Right atrium auricular region (tissue), 2 donors: Measurements from ENCODE around the gene SEC24B. TPM values are rescaled to one million over a fixed set of nuclear protein-coding genes. Genes with fewer than 3 reads are reported as not detected.
A peak's percentile ranks its signal among the peaks of the same experiment; 100 is the strongest.

Source experiments
- DNase-seq: peaks from one replicate; pipeline ENCODE4 v3.0.0-alpha.2; 2019; ENCODE audit warnings: low spot score
- H3K27ac ChIP-seq, 2 donors: fragments of 200-600 bp; sonication (generic); 1 replicate in 1 of 2; 2 replicates in 1 of 2; pipeline ENCODE4 v1.5.1; 2016 to 2019
- H3K27me3 ChIP-seq, 2 donors: fragments of 200-600 bp; sonication (generic); one replicate each; pipeline versions ENCODE4 v1.5.1 to v1.6.0; 2017 to 2019
- H3K36me3 ChIP-seq: fragments of 200-600 bp; sonication (generic); one replicate; pipeline ENCODE4 v1.5.1; 2016
- H3K4me1 ChIP-seq, 2 donors: fragments of 200-600 bp; sonication (generic); one replicate each; pipeline versions ENCODE4 v1.5.1 to v1.6.0; 2017 to 2019
- H3K4me3 ChIP-seq, 2 donors: fragments of 200-600 bp; sonication (generic); 1 replicate in 1 of 2; 2 replicates in 1 of 2; pipeline ENCODE4 v1.5.1; 2017 to 2019; ENCODE audit warnings: mild to moderate bottlenecking in 1 of 2, moderate library complexity in 1 of 2
- H3K9me3 ChIP-seq, 2 donors: fragments of 200-600 bp; sonication (generic); one replicate each; pipeline ENCODE4 v1.5.1; 2019
- microRNA counts, 2 donors: library from miRNA; unstranded; fragments of <30 nt; microRNA quantifications; one replicate each; lab custom pipeline; 2016 to 2017
- microRNA-seq, 2 donors: library from miRNA; unstranded; fragments of <30 nt; microRNA quantifications; one replicate each; pipeline ENCODE4, GENCODE V29; 2016 to 2017; ENCODE audit warnings: borderline number of aligned reads in 2 of 2, borderline replicate concordance in 1 of 2
- total RNA-seq, 2 donors: library from RNA; depleted of rRNA; stranded (reverse); fragments of >200 nt; gene quantifications; one replicate each; pipeline ENCODE4 v1.1.0, GENCODE V29; 2016
- TF ChIP-seq, protein P1 (sequence below), 2 donors: fragments of 200-600 bp; sonication (generic); IDR thresholded peaks; one replicate each; pipeline ENCODE4 v1.5.1; 2019; ENCODE audit warnings: antibody characterized with exemption in 2 of 2

SEC24B gene
- total RNA-seq, 2 donors from 2014 or later, result 26.3 to 27.4 TPM

GRCh38 chr4:109589119-109589518 lies 155.5 kb downstream of the SEC24B start:
- Histone ChIP-seq H3K36me3 (no peaks in the 10 kb centered on the region), H3K27ac (peak overlapping the region; percentile 66 to 80)
- DNase-seq, result no peak

DNA sequence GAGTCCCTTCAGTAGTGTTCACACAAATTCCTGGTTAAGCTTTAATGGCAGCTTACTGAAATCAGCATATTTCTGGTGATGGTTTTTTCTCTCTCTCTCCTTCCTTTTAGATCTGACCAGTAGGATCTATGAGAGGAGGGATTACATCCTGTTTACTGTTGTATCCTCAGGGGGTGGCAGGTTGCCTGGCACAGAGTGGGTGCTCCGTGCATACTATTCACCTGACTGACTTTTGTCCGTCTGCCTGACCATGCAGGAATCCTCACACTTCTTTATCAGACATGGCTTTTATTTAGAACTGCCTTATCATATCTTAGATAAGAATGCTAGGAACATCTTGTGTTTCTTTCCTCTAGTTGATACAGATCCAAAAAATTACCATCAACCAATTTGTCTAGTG lies 156.0 kb downstream of the SEC24B start:
- H3K9me3 ChIP-seq, result peaks cover 0 to 4% of the 10 kb centered on the region in 2 donors
- H3K27me3 ChIP-seq, result no peaks in the 10 kb centered on the region
- TF ChIP-seq, protein P1, sequence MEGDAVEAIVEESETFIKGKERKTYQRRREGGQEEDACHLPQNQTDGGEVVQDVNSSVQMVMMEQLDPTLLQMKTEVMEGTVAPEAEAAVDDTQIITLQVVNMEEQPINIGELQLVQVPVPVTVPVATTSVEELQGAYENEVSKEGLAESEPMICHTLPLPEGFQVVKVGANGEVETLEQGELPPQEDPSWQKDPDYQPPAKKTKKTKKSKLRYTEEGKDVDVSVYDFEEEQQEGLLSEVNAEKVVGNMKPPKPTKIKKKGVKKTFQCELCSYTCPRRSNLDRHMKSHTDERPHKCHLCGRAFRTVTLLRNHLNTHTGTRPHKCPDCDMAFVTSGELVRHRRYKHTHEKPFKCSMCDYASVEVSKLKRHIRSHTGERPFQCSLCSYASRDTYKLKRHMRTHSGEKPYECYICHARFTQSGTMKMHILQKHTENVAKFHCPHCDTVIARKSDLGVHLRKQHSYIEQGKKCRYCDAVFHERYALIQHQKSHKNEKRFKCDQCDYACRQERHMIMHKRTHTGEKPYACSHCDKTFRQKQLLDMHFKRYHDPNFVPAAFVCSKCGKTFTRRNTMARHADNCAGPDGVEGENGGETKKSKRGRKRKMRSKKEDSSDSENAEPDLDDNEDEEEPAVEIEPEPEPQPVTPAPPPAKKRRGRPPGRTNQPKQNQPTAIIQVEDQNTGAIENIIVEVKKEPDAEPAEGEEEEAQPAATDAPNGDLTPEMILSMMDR (IDR thresholded peaks at IDR 0.05), result no peak
- peaks cover 0 to 28% of the 10 kb centered on the region in 2 donors for H3K4me1 ChIP-seq
- no peak overlapping the region for H3K4me3 ChIP-seq
- no peaks in the 10 kb centered on the region for H3K36me3 ChIP-seq
- DNase-seq, result no peak
- H3K27ac ChIP-seq, result peak overlapping the region; percentile 66 to 80

More at GRCh38 chr4:109589119-109589518, 155.5 kb downstream of the SEC24B start:
- H3K27me3 ChIP-seq, result no peaks in the 10 kb centered on the region
- TF ChIP-seq, protein P1 (IDR thresholded peaks at IDR 0.05), result no peak
- peaks cover 0 to 4% of the 10 kb centered on the region in 2 donors for H3K9me3 ChIP-seq
- H3K4me3 ChIP-seq, result no peak overlapping the region
- H3K4me1 ChIP-seq, result peaks cover 0 to 28% of the 10 kb centered on the region in 2 donors

MicroRNAs encoded within 50 kb of the gene (microRNA counts, 767-probe panel; counts per million panel counts)
- 0 to 1,689 counts per million in 2 donors for microRNA hsa-miR-576-3p (lab: Ali Mortazavi, UCI)
- 0 to 1,480 counts per million in 2 donors for microRNA hsa-miR-576-5p (lab: Ali Mortazavi, UCI)

Small RNAs within 50 kb of the gene (microRNA-seq; reads per million reads assigned to microRNA genes)
- gene MIR576, result 9.2 to 12.7 reads per million in 2 donors

Other genes starting within 250 kb of the SEC24B start
- gene COL25A1, start 131.2 kb upstream of the SEC24B start, total RNA-seq, result under 1 TPM; 0.26 to 0.59 TPM
- gene MCUB, start 126.4 kb downstream of the SEC24B start, total RNA-seq, result 10 to 100 TPM; 25.0 to 28.1 TPM